Measurements from ENCODE around the gene KPNA1. TPM values are rescaled to one million over a fixed set of nuclear protein-coding genes. Genes with fewer than 3 reads are reported as not detected.

Gene KPNA1
- total RNA-seq, 1 experiment from 2014 or later = 118 TPM

DNA sequence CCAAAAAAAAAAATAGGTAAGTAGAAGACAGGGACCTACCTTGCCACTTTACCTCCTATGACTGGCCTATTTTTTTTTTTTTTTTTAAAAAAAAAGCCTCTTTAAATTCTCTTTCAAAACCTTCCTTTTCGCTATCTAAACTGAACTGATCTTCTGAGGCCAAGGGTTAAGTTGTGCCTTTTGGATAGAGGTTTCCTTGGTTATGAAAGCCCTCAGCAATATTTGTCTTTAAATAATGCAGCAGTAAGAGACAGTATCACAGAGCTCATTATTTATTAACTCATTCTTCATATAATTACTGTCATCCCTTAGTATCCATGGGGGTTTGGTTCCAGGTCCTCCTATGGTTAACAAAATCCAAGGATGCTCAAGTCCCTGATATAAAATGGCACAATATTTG is 140.7 kb downstream of the KPNA1 start:
- TF ChIP-seq, protein P1, sequence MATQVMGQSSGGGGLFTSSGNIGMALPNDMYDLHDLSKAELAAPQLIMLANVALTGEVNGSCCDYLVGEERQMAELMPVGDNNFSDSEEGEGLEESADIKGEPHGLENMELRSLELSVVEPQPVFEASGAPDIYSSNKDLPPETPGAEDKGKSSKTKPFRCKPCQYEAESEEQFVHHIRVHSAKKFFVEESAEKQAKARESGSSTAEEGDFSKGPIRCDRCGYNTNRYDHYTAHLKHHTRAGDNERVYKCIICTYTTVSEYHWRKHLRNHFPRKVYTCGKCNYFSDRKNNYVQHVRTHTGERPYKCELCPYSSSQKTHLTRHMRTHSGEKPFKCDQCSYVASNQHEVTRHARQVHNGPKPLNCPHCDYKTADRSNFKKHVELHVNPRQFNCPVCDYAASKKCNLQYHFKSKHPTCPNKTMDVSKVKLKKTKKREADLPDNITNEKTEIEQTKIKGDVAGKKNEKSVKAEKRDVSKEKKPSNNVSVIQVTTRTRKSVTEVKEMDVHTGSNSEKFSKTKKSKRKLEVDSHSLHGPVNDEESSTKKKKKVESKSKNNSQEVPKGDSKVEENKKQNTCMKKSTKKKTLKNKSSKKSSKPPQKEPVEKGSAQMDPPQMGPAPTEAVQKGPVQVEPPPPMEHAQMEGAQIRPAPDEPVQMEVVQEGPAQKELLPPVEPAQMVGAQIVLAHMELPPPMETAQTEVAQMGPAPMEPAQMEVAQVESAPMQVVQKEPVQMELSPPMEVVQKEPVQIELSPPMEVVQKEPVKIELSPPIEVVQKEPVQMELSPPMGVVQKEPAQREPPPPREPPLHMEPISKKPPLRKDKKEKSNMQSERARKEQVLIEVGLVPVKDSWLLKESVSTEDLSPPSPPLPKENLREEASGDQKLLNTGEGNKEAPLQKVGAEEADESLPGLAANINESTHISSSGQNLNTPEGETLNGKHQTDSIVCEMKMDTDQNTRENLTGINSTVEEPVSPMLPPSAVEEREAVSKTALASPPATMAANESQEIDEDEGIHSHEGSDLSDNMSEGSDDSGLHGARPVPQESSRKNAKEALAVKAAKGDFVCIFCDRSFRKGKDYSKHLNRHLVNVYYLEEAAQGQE (IDR thresholded peaks at IDR 0.05; ENCODE audit: insufficient read depth in 1 of 2, low read depth in 2 of 2, low read length in 1 of 2) = no peak
- TF ChIP-seq, protein P2, sequence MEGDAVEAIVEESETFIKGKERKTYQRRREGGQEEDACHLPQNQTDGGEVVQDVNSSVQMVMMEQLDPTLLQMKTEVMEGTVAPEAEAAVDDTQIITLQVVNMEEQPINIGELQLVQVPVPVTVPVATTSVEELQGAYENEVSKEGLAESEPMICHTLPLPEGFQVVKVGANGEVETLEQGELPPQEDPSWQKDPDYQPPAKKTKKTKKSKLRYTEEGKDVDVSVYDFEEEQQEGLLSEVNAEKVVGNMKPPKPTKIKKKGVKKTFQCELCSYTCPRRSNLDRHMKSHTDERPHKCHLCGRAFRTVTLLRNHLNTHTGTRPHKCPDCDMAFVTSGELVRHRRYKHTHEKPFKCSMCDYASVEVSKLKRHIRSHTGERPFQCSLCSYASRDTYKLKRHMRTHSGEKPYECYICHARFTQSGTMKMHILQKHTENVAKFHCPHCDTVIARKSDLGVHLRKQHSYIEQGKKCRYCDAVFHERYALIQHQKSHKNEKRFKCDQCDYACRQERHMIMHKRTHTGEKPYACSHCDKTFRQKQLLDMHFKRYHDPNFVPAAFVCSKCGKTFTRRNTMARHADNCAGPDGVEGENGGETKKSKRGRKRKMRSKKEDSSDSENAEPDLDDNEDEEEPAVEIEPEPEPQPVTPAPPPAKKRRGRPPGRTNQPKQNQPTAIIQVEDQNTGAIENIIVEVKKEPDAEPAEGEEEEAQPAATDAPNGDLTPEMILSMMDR (IDR thresholded peaks at IDR 0.05) = no peak
- TF ChIP-seq POLR2AphosphoS5 (IDR thresholded peaks at IDR 0.05; ENCODE audit: low read depth, low read length) = no peak
- intact Hi-C loops (cut with micrococcal nuclease; ENCODE audit: unreplicated experiment) (no loop called here), in situ Hi-C loops (cut with HindIII; ENCODE audit: low pct_unique_long_range_greater_than_20kb, low sequenced_read_pairs) (no loop called here)
- Histone ChIP-seq H3K4me1 (ENCODE audit: control insufficient read depth, insufficient read depth, low read length) (no peaks in the 10 kb centered on the region), H3K4me3 (ENCODE audit: low read depth in 2 of 2, low read length in 2 of 2) (no peak overlapping the region), H3K36me3 (ENCODE audit: control insufficient read depth, insufficient read depth, low read length) (0 out of 2 replicates have a peak, but pooled peaks cover 4% of the 10 kb centered on the region), H3K9me3 (ENCODE audit: control insufficient read depth, insufficient read depth, low read depth, low read length) (no peaks in the 10 kb centered on the region), H3K27me3 (ENCODE audit: control insufficient read depth, insufficient read depth, low read length) (no peaks in the 10 kb centered on the region), H3K27ac (ENCODE audit: low read length) (no peak overlapping the region)
- ATAC-seq (no peak), DNase-seq (ENCODE audit: low read depth, low spot score) (no peak)
- CTCF ChIA-PET = no interaction called here
- POLR2A ChIA-PET = no interaction called here
- BruUV-seq (replicated peaks) = no TSS peak

Other genes starting within 250 kb of the KPNA1 start
- not detected for gene CSTA, start 189.7 kb downstream of the KPNA1 start, total RNA-seq (2021; ENCODE audit: unreplicated experiment)
- gene MIX23, start 131.7 kb downstream of the KPNA1 start, total RNA-seq (2021; ENCODE audit: unreplicated experiment) = 61.7 TPM
- 59.6 TPM for gene FAM162A, start 130.8 kb downstream of the KPNA1 start, total RNA-seq (2021; ENCODE audit: unreplicated experiment)
- gene WDR5B, start 98.9 kb downstream of the KPNA1 start, total RNA-seq (2021; ENCODE audit: unreplicated experiment) = 5.5 TPM
- gene PARP9, start 49.4 kb upstream of the KPNA1 start, total RNA-seq (2021; ENCODE audit: unreplicated experiment) = 14.5 TPM
- gene DTX3L, start 49.4 kb upstream of the KPNA1 start, total RNA-seq (2021; ENCODE audit: unreplicated experiment) = 32.3 TPM
- gene PARP15, start 62.7 kb upstream of the KPNA1 start, total RNA-seq (2021; ENCODE audit: unreplicated experiment) = 0.21 TPM
- 46.0 TPM for gene PARP14, start 165.9 kb upstream of the KPNA1 start, total RNA-seq (2021; ENCODE audit: unreplicated experiment)

Measured in Panc1 (cell line).